Neural progenitor cell (in vitro differentiated cells): ENCODE measurements around the gene STON2.

Experiments
- CTCF ChIP-seq: fragments of 200-600 bp; sonication (generic); IDR thresholded peaks from 2 replicates; pipeline ENCODE4 v1.5.1; 2017; ENCODE audit warnings: antibody characterized with exemption, mild to moderate bottlenecking
- EZH2 ChIP-seq: fragments of 200-600 bp; sonication (generic); IDR thresholded peaks from 2 replicates; pipeline ENCODE4 v1.6.1; 2017; ENCODE audit warnings: antibody characterized with exemption, mild to moderate bottlenecking, moderate library complexity
- EZH2phosphoT487 ChIP-seq: fragments of 200-600 bp; sonication (generic); IDR thresholded peaks from 2 replicates; pipeline ENCODE4 v1.6.1; 2017; ENCODE audit warnings: antibody characterized with exemption

DNA sequence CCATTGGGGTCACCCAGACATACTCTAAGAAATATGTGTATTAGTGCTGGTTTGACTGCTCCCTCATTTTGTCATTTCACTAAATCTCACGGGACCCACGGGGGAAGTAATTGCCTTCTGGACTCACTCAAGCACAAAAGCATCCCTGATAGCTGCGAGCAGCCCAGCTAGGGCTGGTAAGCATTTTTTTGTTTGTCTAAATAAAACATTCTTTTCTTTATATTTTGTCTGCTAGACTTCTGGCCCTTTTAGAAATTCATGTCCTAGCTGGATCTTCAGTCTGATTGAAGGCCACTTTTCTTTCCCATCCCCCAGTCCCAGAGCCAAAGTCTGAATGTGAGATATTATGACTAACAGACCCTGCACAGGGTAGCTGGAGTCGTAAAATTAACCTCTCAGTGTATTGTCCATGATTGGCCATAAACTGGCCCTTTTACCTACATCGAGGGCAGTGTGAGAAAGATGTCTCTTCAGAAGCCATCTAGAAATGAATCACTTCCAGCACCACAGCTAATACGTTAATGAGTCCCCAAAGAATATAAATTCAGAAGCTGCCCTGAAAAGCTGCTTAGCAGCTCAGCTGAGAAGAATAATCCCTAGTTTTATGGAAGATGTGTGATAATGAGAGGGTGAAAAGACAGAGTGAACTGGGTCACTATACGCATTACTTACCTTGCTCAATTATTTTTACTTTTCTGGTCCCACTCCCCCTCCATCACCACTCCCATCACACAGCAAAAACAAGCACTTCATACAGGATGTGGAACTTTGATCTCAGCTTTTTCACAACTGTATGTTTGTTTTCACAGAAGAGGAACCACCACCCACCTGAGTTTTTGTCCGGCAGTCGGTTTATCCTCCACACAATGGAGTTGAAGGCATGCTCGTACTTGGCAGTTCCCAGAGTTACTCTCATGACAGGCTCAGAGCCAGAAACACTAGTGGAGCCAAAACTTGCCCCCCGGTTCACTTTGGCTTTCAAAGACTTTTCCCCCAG lies 123.8 kb downstream of the STON2 start:
- no peak for TF ChIP-seq CTCF
- no peak for TF ChIP-seq EZH2
- TF ChIP-seq EZH2phosphoT487 = no peak
